ENCODE measurements around the gene CPTP.

CPTP gene

DNA sequence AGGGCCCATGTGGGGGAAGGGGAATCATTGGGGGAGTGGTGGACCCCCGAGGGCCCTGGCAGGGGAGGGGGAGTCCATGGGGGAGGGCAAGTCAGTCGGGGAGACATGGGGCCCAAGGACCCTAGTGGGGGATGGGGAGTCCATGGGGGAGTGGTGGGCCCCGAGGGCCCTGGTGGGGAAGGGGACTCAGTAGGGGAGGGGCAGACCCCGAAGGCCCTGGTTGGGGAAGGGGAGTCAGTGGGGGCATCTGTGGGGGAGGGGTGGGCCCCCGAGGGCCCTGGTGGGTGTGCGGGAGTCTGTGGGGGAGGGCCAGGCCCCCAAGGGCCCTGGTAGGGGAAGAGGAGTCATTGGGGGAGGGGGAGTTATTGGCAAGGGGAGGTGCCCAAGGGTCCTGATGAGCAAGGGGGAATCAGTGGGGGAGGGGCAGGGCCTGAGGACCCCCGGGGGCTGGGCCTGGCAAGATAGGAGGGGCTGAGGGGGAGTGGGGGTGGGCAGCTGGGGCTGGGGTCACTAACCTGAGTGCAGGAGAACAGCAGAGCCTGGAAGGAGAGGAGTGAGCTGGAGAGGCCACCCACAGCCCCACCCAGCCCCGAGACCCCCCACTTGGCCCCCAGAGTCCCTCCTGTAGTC is 31.7 kb downstream of the CPTP start:
- no peak for TF ChIP-seq CTCF (IDR thresholded peaks at IDR 0.05)

DNA sequence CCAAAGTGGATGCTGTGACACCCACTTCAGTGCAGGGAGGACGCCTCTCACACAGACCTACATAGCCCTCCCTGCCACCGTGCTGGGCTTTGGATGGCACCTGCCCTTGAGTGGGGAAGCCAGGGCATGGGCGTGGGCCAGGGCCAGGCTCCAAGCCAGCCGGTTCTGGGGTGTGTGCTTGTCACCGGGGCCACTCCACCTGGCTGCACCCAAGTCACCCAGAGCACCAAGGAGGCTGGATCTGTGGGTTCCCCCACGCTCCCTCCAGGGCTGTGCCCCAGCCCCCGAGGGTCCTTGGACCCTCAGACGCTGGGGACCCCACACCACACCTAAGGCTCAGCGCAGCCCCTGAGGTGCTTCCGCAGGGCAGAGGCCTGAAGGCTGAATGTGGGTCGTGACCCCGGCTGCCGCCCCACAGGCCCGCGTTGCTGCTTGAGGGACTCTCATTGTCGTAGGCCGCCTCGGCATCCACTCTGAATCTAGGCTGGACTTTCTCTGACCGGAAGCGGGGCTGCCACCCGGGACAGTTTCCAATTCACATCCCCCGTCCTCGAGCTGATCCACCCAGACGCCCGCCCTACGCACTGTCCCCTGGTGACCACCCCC is 32.3 kb downstream of the CPTP start:
- no peak for TF ChIP-seq CTCF (IDR thresholded peaks at IDR 0.05)

DNA sequence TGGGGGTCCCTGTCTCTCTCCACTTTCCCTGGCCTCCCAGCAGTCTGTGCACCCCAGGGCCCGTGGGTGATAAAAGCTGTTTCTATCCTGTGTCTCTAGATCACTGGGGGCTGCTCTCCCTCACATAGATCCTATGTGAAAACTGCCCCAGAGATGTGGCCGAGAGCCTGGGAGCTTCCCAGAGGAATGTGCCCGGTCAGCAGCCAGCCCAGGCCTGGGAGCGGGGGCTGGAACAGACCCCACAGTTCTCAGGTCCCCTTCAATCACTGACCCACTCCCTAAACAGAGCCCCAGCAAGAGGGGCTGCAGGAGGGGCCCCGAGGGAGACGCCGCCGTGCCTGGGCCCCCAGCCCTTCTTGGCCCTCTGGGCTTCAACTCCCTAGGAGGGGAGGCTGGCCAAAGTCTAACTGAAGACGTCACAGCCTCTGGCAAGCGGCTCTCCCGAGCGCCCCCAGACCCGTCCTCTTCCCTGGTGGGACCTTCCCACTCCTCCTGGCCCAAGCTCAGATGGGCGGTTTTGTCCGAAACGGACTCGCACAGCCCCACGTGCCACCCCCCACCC is 33.4 kb downstream of the CPTP start:
- TF ChIP-seq CTCF (IDR thresholded peaks at IDR 0.05), result no peak

DNA sequence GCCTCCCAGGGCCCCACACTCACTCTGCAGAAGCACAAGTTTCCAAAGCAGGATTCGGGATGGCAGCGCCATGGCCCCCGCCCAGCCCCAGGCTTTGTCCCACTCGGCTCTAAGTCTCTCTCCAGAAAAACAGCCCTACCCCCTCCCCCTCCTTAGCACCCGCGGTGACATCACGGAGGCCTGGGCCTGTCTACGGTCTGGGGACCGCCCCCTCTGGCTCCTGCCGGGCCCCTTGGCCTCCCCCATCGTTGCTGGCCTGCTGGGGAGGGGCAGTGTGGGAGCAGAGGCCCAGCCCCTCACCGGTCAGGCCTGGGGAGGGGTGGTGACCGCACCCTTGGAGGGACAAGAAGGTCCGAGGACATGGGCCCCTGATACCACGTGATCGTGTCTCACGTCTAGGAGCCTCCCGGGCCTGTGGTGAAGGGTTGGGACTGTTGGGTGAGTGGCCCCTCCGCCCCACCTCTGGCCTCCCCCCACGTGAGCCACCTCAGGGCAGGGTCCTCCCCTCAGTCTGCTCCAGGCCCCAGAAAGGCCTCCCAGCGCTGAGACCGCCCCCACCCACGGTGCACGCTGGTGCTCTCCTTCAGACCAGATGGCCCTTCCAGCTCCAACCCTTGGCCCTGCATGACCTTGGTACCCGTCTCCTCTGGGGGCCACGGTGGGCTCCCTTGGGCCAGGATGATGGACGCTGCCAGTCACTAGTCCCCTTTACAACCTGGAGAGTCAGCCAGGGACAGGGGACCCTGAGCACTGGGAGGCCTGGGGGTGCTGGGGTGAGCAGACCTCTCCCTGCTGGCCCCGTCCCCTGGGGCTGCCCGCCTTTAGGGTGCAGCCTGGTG is 34.0 kb downstream of the CPTP start, which contains the start of gene MXRA8:
Gene MXRA8 (minus strand): TSS at position 123 of the 839 bp plus-strand sequence. CDS start 51 bp downstream, at position 72.
- no peak for TF ChIP-seq CTCF (IDR thresholded peaks at IDR 0.05)

- TF ChIP-seq CTCF (IDR thresholded peaks at IDR 0.05), result no peak
These were observed 34.7 kb downstream of the CPTP start for GRCh38 chr1:1359308-1359663.

- no peak for TF ChIP-seq CTCF (IDR thresholded peaks at IDR 0.05)
These were observed 35.3 kb downstream of the CPTP start for GRCh38 chr1:1359664-1360468.
